A673 (cell line): ENCODE measurements around the gene ATRN. TPM values are rescaled to one million over a fixed set of nuclear protein-coding genes. Genes with fewer than 3 reads are reported as not detected.

Source experiments
- BruUV-seq: library from RNA; stranded (reverse); fragments of 400-500 nt; replicated peaks from 2 replicates; lab custom pipeline; 2021; lab: Mats Ljungman, UMichigan
- CTCF ChIA-PET: fragments of 300-600 bp; sonication (Branson Sonifier 250); formaldehyde crosslinking; loops from one replicate; lab custom pipeline; 2022; ENCODE audit warnings: antibody characterized with exemption; lab: Charles Lee
- POLR2A ChIA-PET: fragments of 300-600 bp; sonication (Branson Sonifier 250); formaldehyde crosslinking; loops from one replicate; lab custom pipeline; 2022; ENCODE audit warnings: antibody characterized with exemption; ENCODE audit not compliant: low non-redundant PET; lab: Charles Lee
- DNase-seq: peaks from one replicate; pipeline ENCODE4 v3.0.0-alpha.2; 2015; ENCODE audit warnings: low spot score
- H3K27ac ChIP-seq: fragments of 200-600 bp; sonication (generic); 2 replicates; pipeline ENCODE4 v1.5.1; 2016; ENCODE audit warnings: mixed run types, low read depth, mild to moderate bottlenecking, mixed read lengths, antibody characterized with exemption, low read length; ENCODE audit not compliant: poor library complexity, severe bottlenecking
- H3K27me3 ChIP-seq: fragments of 200-600 bp; sonication (generic); replicated peaks from 2 replicates; pipeline ENCODE4 v1.6.1; 2017; ENCODE audit warnings: mixed run types, low read depth, mild to moderate bottlenecking, mixed read lengths, antibody characterized with exemption, low read length; ENCODE audit not compliant: insufficient read depth, poor library complexity
- H3K36me3 ChIP-seq: fragments of 200-600 bp; sonication (generic); 2 replicates; pipeline ENCODE4 v1.6.1; 2016; ENCODE audit warnings: mixed run types, mild to moderate bottlenecking, mixed read lengths, antibody characterized with exemption, low read length; ENCODE audit not compliant: insufficient read depth, poor library complexity, severe bottlenecking
- H3K4me1 ChIP-seq: fragments of 200-600 bp; sonication (generic); 2 replicates; pipeline ENCODE4 v1.6.1; 2017; ENCODE audit warnings: mixed run types, mild to moderate bottlenecking, mixed read lengths, antibody characterized with exemption, low read length; ENCODE audit not compliant: insufficient read depth, poor library complexity, severe bottlenecking
- H3K4me3 ChIP-seq: fragments of 200-600 bp; sonication (generic); 2 replicates; pipeline ENCODE4 v1.5.1; 2016; ENCODE audit warnings: low read depth, mixed run types, mild to moderate bottlenecking, mixed read lengths, low read length; ENCODE audit not compliant: poor library complexity, severe bottlenecking
- H3K9me3 ChIP-seq: fragments of 200-600 bp; sonication (generic); 2 replicates; pipeline ENCODE4 v1.6.1; 2016; ENCODE audit warnings: mixed run types, low read depth, mild to moderate bottlenecking, mixed read lengths, antibody characterized with exemption, low read length; ENCODE audit not compliant: poor library complexity, severe bottlenecking
- EZH2 ChIP-seq: fragments of 200-600 bp; sonication (generic); IDR thresholded peaks from 2 replicates; pipeline ENCODE4 v1.6.1; 2017; ENCODE audit warnings: borderline replicate concordance, low read depth, mild to moderate bottlenecking, mixed read lengths, antibody characterized with exemption, low read length; ENCODE audit not compliant: poor library complexity, severe bottlenecking
- intact Hi-C: fragments of 100-400 bp; cut with micrococcal nuclease; formaldehyde crosslinking; loops from one replicate; pipeline ENCODE4 v1.10.0; 2022; ENCODE audit not compliant: unreplicated experiment
- total RNA-seq: library from RNA; stranded (reverse); gene quantifications from 2 replicates; pipeline ENCODE4 v1.2.3, GENCODE V29; 2021
- TF ChIP-seq, protein P1 (sequence below): fragments of 300-800, 200-600 bp; sonication (generic); conservative IDR thresholded peaks from 2 replicates; pipeline ENCODE4 v1.5.1; 2017; ENCODE audit warnings: low read depth, mild to moderate bottlenecking, antibody characterized with exemption, low read length, moderate library complexity, mixed read lengths

The ATRN gene
- total RNA-seq, 1 experiment from 2014 or later, result 27.1 TPM

DNA sequence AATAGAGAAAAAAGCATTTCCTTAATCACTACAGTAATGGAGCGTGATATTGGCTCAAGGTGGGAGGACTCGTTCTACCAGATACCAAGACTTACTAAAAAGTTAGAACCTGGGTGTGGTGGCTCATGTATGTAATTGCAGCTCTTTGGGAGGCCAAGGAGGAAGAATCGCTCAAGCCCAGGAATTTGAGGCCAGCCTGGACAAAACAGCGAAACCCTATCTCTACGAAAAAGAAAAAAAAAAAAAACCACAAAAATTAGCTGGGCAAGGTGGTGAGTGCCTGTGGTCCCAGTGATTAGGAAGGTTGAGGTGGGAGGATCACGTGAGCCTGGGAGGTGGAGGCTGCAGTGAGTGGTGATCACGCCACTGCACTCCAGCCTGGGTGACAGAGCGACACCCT lies 24.0 kb upstream of the ATRN start:
- Histone ChIP-seq H3K27me3 (no peaks in the 10 kb centered on the region), H3K4me3 (no peak overlapping the region), H3K9me3 (no peaks in the 10 kb centered on the region), H3K36me3 (no peaks in the 10 kb centered on the region), H3K27ac (no peak overlapping the region), H3K4me1 (no peaks in the 10 kb centered on the region)
- POLR2A ChIA-PET, result no interaction called here
- intact Hi-C loops, result no loop called here
- no peak for TF ChIP-seq EZH2
- TF ChIP-seq, protein P1, sequence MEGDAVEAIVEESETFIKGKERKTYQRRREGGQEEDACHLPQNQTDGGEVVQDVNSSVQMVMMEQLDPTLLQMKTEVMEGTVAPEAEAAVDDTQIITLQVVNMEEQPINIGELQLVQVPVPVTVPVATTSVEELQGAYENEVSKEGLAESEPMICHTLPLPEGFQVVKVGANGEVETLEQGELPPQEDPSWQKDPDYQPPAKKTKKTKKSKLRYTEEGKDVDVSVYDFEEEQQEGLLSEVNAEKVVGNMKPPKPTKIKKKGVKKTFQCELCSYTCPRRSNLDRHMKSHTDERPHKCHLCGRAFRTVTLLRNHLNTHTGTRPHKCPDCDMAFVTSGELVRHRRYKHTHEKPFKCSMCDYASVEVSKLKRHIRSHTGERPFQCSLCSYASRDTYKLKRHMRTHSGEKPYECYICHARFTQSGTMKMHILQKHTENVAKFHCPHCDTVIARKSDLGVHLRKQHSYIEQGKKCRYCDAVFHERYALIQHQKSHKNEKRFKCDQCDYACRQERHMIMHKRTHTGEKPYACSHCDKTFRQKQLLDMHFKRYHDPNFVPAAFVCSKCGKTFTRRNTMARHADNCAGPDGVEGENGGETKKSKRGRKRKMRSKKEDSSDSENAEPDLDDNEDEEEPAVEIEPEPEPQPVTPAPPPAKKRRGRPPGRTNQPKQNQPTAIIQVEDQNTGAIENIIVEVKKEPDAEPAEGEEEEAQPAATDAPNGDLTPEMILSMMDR, result no peak
- CTCF ChIA-PET, result no interaction called here
- BruUV-seq, result no TSS peak
- DNase-seq, result no peak

- CTCF ChIA-PET, result no interaction called here
- POLR2A ChIA-PET, result no interaction called here
- H3K27me3 ChIP-seq, result no peaks in the 10 kb centered on the region
- peaks cover 3% of the 10 kb centered on the region for H3K4me1 ChIP-seq
- no peak for TF ChIP-seq EZH2
- TF ChIP-seq, protein P1, result no peak
- H3K4me3 ChIP-seq, result no peak overlapping the region
- H3K36me3 ChIP-seq, result no peaks in the 10 kb centered on the region
- H3K9me3 ChIP-seq, result no peaks in the 10 kb centered on the region
- no TSS peak for BruUV-seq
- no peak overlapping the region for H3K27ac ChIP-seq
- no peak for DNase-seq
- intact Hi-C loops, result no loop called here
Measured at GRCh38 chr20:3447321-3447720, 23.5 kb upstream of the ATRN start.

- CTCF ChIA-PET, result no interaction called here
- Histone ChIP-seq H3K27me3 (no peaks in the 10 kb centered on the region), H3K27ac (no peak overlapping the region), H3K4me1 (peaks cover 14% of the 10 kb centered on the region), H3K9me3 (no peaks in the 10 kb centered on the region), H3K4me3 (no peak overlapping the region), H3K36me3 (no peaks in the 10 kb centered on the region)
- BruUV-seq, result no TSS peak
- POLR2A ChIA-PET, result no interaction called here
- TF ChIP-seq, protein P1, result no peak
- TF ChIP-seq EZH2, result no peak
- intact Hi-C loops, result no loop called here
- DNase-seq, result no peak
Measured at GRCh38 chr20:3449319-3449718, 21.5 kb upstream of the ATRN start.
